ENCODE data around the gene ZNF136. TPM values are rescaled to one million over a fixed set of nuclear protein-coding genes. Genes with fewer than 3 reads are reported as not detected.
A peak's percentile ranks its signal among the peaks of the same experiment; 100 is the strongest.

Gene ZNF136
- total and polyA plus RNA-seq, 2 of the 13 experiments (the other 11 are each of a cell fraction or from before 2014, with no cell fraction given), result 2.5 to 10.2 TPM

- TF ChIP-seq ZBTB34 (CRISPR knock-in tag; IDR thresholded peaks at IDR 0.05) (peak; percentile 29; the same call in 1 of the 2 replicates), ZNF121 (CRISPR knock-in tag; IDR thresholded peaks at IDR 0.05) (no peak), ZNF333 (CRISPR knock-in tag; IDR thresholded peaks at IDR 0.05; ENCODE audit: borderline replicate concordance) (0 out of 2 replicates have a peak, but pooled peaks have one; percentile 22), TFDP1 (CRISPR knock-in tag; IDR thresholded peaks at IDR 0.05; ENCODE audit: borderline replicate concordance) (no peak), SATB2 (CRISPR knock-in tag; IDR thresholded peaks at IDR 0.05) (no peak), JUNB (CRISPR knock-in tag; IDR thresholded peaks at IDR 0.05; ENCODE audit: borderline replicate concordance) (no peak), MYNN (CRISPR knock-in tag; IDR thresholded peaks at IDR 0.05; ENCODE audit: low read depth) (no peak), SRSF1 (optimal IDR thresholded peaks at IDR 0.05; ENCODE audit: low read depth, low read length) (peak; percentile 40), RFXAP (CRISPR knock-in tag; IDR thresholded peaks at IDR 0.05; ENCODE audit: borderline replicate concordance) (peak; percentile 93), PAF1 (CRISPR knock-in tag; IDR thresholded peaks at IDR 0.05) (no peak), TGIF2 (CRISPR knock-in tag; IDR thresholded peaks at IDR 0.05) (no peak), TSC22D2 (CRISPR knock-in tag; IDR thresholded peaks at IDR 0.05; ENCODE audit: borderline replicate concordance) (no peak)
- TF ChIP-seq, protein P1, sequence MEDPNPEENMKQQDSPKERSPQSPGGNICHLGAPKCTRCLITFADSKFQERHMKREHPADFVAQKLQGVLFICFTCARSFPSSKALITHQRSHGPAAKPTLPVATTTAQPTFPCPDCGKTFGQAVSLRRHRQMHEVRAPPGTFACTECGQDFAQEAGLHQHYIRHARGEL (CRISPR knock-in tag; IDR thresholded peaks at IDR 0.05), result 0 out of 2 replicates have a peak, but pooled peaks have one; percentile 44
- TF ChIP-seq, protein P2, sequence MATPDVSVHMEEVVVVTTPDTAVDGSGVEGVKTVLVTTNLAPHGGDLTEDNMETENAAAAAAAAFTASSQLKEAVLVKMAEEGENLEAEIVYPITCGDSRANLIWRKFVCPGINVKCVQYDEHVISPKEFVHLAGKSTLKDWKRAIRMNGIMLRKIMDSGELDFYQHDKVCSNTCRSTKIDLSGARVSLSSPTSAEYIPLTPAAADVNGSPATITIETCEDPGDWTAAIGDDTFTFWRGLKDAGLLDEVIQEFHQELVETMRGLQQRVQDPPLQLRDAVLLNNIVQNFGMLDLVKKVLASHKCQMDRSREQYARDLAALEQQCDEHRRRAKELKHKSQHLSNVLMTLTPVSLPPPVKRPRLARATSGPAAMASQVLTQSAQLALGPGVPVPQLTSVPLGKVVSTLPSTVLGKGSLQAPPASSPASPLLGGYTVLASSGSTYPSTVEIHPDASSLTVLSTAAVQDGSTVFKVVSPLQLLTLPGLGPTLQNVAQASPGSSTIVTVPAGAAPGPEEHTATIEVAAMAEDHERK (CRISPR knock-in tag; IDR thresholded peaks at IDR 0.05; ENCODE audit: low read depth), result no peak
- TF ChIP-seq, protein P3, sequence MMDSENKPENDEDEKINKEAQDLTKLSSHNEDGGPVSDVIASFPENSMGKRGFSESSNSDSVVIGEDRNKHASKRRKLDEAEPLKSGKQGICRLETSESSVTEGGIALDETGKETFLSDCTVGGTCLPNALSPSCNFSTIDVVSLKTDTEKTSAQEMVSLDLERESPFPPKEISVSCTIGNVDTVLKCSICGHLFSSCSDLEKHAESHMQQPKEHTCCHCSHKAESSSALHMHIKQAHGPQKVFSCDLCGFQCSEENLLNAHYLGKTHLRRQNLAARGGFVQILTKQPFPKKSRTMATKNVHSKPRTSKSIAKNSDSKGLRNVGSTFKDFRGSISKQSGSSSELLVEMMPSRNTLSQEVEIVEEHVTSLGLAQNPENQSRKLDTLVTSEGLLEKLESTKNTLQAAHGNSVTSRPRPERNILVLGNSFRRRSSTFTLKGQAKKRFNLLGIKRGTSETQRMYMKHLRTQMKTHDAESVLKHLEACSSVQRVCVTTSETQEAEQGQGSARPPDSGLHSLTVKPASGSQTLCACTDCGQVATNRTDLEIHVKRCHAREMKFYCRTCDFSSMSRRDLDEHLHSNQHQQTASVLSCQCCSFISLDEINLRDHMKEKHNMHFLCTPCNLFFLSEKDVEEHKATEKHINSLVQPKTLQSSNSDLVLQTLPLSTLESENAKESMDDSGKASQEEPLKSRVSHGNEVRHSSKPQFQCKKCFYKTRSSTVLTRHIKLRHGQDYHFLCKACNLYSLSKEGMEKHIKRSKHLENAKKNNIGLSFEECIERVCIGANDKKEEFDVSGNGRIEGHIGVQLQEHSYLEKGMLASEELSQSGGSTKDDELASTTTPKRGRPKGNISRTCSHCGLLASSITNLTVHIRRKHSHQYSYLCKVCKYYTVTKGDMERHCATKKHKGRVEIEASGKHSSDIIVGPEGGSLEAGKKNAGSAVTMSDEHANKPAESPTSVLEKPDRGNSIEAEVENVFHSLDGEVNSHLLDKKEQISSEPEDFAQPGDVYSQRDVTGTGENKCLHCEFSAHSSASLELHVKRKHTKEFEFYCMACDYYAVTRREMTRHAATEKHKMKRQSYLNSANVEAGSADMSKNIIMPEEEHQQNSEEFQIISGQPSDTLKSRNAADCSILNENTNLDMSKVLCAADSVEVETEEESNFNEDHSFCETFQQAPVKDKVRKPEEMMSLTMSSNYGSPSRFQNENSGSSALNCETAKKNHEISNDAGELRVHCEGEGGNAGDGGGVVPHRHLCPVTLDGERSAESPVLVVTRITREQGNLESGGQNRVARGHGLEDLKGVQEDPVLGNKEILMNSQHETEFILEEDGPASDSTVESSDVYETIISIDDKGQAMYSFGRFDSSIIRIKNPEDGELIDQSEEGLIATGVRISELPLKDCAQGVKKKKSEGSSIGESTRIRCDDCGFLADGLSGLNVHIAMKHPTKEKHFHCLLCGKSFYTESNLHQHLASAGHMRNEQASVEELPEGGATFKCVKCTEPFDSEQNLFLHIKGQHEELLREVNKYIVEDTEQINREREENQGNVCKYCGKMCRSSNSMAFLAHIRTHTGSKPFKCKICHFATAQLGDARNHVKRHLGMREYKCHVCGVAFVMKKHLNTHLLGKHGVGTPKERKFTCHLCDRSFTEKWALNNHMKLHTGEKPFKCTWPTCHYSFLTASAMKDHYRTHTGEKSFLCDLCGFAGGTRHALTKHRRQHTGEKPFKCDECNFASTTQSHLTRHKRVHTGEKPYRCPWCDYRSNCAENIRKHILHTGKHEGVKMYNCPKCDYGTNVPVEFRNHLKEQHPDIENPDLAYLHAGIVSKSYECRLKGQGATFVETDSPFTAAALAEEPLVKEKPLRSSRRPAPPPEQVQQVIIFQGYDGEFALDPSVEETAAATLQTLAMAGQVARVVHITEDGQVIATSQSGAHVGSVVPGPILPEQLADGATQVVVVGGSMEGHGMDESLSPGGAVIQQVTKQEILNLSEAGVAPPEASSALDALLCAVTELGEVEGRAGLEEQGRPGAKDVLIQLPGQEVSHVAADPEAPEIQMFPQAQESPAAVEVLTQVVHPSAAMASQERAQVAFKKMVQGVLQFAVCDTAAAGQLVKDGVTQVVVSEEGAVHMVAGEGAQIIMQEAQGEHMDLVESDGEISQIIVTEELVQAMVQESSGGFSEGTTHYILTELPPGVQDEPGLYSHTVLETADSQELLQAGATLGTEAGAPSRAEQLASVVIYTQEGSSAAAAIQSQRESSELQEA (CRISPR knock-in tag; IDR thresholded peaks at IDR 0.05; ENCODE audit: not compliant biosample characterization), result no peak
These were observed 22.9 kb upstream of the ZNF136 start, which contains the start of gene ZNF20 (continued) for GRCh38 chr19:12139885-12140544.

Data from HepG2 (cell line).